Activated CD4-positive, alpha-beta T cell treated with anti-CD3 and anti-CD28 coated beads for 36 hours (primary cell): ENCODE results near the gene TPRX1. TPM values are rescaled to one million over a fixed set of nuclear protein-coding genes. Genes with fewer than 3 reads are reported as not detected.

Experiments
- total RNA-seq, 2 experiments: library from RNA; stranded (reverse); gene quantifications; one replicate each; pipeline ENCODE4 v1.2.3, GENCODE V29; 2021

The TPRX1 gene
- total RNA-seq, 2 experiments from 2014 or later, result not detected

Other genes starting within 250 kb of the TPRX1 start
- gene ZNF541, start 231.4 kb downstream of the TPRX1 start, total RNA-seq, result under 1 TPM; 0.11 to 0.14 TPM
- 10 to 100 TPM in 1 of 2 experiments, 1 to 10 TPM in 1; 9.8 to 13.3 TPM for gene BICRA, start 195.4 kb downstream of the TPRX1 start, total RNA-seq
- 1 to 10 TPM; 1.6 to 2.5 TPM for gene EHD2, start 91.1 kb downstream of the TPRX1 start, total RNA-seq
- gene NOP53, start 59.0 kb downstream of the TPRX1 start, total RNA-seq, result 100 to 1,000 TPM; 317 to 374 TPM
- 100 to 1,000 TPM; 150 to 178 TPM for gene SELENOW, start 25.8 kb downstream of the TPRX1 start, total RNA-seq
- gene CRX, start 17.4 kb upstream of the TPRX1 start, total RNA-seq, result not detected
- not detected for gene TPRX2, start 54.7 kb upstream of the TPRX1 start, total RNA-seq
- gene SULT2A1, start 81.8 kb upstream of the TPRX1 start, total RNA-seq, result not detected
- not detected for gene BSPH1, start 187.6 kb upstream of the TPRX1 start, total RNA-seq
- not detected for gene ELSPBP1, start 190.1 kb upstream of the TPRX1 start, total RNA-seq
- gene CABP5, start 239.5 kb upstream of the TPRX1 start, total RNA-seq, result not detected